Mucosa of descending colon (tissue), 3 donors: ENCODE results near the gene KAZN. TPM values are rescaled to one million over a fixed set of nuclear protein-coding genes. Genes with fewer than 3 reads are reported as not detected.
A peak's percentile ranks its signal among the peaks of the same experiment; 100 is the strongest.

Experiments
- ATAC-seq: fragments of 200-7000 bp; cut with Tn5 transposase; one replicate; pipeline ENCODE4 v1.9.1; 2020; ENCODE audit warnings: mild to moderate bottlenecking, moderate library complexity
- DNase-seq, 3 donors: peaks; one replicate each; pipeline ENCODE4 v3.0.0-alpha.2; 2020
- H3K36me3 ChIP-seq: fragments of 200-600 bp; one replicate; pipeline ENCODE4 v1.8.0; 2021; ENCODE audit warnings: low read depth, mild to moderate bottlenecking
- H3K4me1 ChIP-seq: fragments of 200-600 bp; one replicate; pipeline ENCODE4 v1.8.0; 2021; ENCODE audit warnings: low read depth, mild to moderate bottlenecking
- H3K4me3 ChIP-seq: fragments of 200-600 bp; one replicate; pipeline ENCODE4 v1.8.0; 2021; ENCODE audit warnings: mild to moderate bottlenecking
- H3K9me3 ChIP-seq: fragments of 200-600 bp; one replicate; pipeline ENCODE4 v1.8.0; 2021; ENCODE audit warnings: mild to moderate bottlenecking
- intact Hi-C, 2 donors: fragments of 100-400 bp; cut with DNase I in 1 of 2; cut with micrococcal nuclease in 1 of 2; formaldehyde crosslinking; loops; one replicate each; pipeline versions ENCODE4 v1.11.0 to v1.11.1; 2022; cut with DNase I, micrococcal nuclease
- total RNA-seq, 3 donors: library from RNA; stranded (reverse); fragmentation: NEBNext Ultra II Directional in 2 of 3; extraction: Animal tissue kit (Norgen Biotek cat#: 25700) in 2 of 3; gene quantifications; one replicate each; pipeline versions ENCODE4 v1.2.1 to v1.2.4, GENCODE V29; 2021 to 2023
- TF ChIP-seq, protein P1 (sequence below): fragments of 200-600 bp; IDR thresholded peaks from one replicate; pipeline ENCODE4 v1.8.0; 2022; ENCODE audit warnings: antibody characterized with exemption, mild to moderate bottlenecking
- donor health status: DM: no; HTN: no; CAD: no; lungs with moderate emphysema.
- donor health status: DM: no; HTN: no; CAD: no.
- donor health status: DM: no; HTN: yes; CAD: no.

KAZN gene
- total RNA-seq, 3 donors from 2014 or later, result 9.7 to 21.9 (median 15.8) TPM

DNA sequence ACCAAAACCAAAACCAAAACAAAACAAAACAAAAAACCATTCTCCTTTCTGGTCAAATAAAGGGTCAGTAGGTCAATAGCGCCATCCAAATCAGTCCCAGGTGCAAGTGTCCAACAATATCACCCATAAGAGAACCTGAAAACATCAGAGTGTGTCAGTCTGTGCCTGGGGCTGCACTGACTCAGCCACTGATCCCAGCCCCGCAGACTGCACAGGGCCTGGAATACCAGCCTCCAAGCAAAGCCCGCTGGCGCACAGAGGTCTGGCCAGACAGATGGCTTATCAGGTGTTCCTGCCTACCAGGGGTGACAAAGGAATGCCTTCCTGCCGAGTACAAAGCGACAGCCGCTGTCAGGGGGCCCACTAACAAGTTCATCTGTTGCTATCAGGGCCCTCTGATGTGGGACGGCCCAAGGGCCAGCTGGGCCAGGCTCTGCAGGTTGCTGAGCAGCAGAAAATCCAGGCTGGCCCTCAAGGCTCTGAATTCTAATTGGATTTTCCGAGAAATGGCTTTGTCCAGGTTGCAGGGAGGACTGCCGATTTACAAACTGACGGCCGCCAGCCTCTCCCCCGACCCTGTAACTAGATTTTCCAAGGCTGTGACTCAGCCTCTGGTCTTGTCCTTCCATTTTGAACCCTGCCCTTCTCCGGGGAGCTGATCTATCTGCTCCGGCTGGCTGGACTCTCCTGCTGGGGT is 541.3 kb downstream of the KAZN start:
- TF ChIP-seq, protein P1, sequence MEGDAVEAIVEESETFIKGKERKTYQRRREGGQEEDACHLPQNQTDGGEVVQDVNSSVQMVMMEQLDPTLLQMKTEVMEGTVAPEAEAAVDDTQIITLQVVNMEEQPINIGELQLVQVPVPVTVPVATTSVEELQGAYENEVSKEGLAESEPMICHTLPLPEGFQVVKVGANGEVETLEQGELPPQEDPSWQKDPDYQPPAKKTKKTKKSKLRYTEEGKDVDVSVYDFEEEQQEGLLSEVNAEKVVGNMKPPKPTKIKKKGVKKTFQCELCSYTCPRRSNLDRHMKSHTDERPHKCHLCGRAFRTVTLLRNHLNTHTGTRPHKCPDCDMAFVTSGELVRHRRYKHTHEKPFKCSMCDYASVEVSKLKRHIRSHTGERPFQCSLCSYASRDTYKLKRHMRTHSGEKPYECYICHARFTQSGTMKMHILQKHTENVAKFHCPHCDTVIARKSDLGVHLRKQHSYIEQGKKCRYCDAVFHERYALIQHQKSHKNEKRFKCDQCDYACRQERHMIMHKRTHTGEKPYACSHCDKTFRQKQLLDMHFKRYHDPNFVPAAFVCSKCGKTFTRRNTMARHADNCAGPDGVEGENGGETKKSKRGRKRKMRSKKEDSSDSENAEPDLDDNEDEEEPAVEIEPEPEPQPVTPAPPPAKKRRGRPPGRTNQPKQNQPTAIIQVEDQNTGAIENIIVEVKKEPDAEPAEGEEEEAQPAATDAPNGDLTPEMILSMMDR, result no peak

GRCh38 chr1:15141935-15142539 is 543.6 kb downstream of the KAZN start:
- TF ChIP-seq, protein P1, result no peak
- Histone ChIP-seq H3K4me1 (no peaks in the 10 kb centered on the region), H3K4me3 (no peak overlapping the region), H3K9me3 (no peaks in the 10 kb centered on the region), H3K36me3 (no peaks in the 10 kb centered on the region)
- ATAC-seq, result peak; percentile 16
- no peak for DNase-seq
- intact Hi-C loops, result no loop called here

More for the DNA sequence above, 541.3 kb downstream of the KAZN start:
- intact Hi-C loops, result loop anchor here in 1 of 2 donors (10.0 kb wide), 1 partner anchor 145 kb away; no protein-coding TSS in a partner anchor
- ATAC-seq (no peak), DNase-seq (no peak)
- Histone ChIP-seq H3K36me3 (no peaks in the 10 kb centered on the region), H3K4me1 (no peaks in the 10 kb centered on the region), H3K9me3 (no peaks in the 10 kb centered on the region), H3K4me3 (no peak overlapping the region)

GRCh38 chr1:15145327-15145726 is 546.8 kb downstream of the KAZN start:
- intact Hi-C loops, result no loop called here
- ATAC-seq (no peak), DNase-seq (no peak)
- TF ChIP-seq, protein P1, result no peak
- no peak overlapping the region for H3K4me3 ChIP-seq
- H3K36me3 ChIP-seq, result no peaks in the 10 kb centered on the region
- H3K9me3 ChIP-seq, result no peaks in the 10 kb centered on the region
- H3K4me1 ChIP-seq, result no peaks in the 10 kb centered on the region

DNA sequence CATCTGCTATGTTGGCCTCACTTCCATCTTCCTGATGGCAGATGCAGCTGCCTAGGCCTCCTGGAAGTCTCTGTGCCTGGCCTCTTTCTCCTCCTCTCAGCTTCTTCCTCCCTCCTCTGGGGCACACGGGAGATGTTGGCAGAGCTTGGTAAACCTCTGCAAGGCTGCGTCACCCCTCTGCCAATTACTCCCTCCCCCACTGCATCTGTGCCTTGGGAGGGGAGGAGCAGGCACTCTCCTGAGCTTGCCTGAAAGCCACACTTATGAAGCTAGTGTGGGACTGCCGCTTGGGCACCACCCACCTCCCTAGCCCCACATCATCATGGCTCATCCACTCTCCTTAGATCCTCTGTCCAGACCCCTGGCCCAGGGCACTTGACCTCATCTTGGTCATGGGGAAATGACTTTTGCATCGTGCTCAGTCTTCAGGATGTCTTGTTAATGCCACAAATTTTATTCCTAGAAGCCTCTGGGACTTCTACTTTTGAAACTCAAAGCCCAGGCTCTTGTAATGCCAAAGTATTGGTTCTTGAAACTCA is 547.7 kb downstream of the KAZN start:
- DNase-seq (no peak), ATAC-seq (no peak)
- Histone ChIP-seq H3K9me3 (no peaks in the 10 kb centered on the region), H3K4me1 (no peaks in the 10 kb centered on the region), H3K4me3 (no peak overlapping the region), H3K36me3 (no peaks in the 10 kb centered on the region)
- TF ChIP-seq, protein P1, result no peak
- intact Hi-C loops, result no loop called here

GRCh38 chr1:15146971-15147376 is 548.5 kb downstream of the KAZN start:
- Histone ChIP-seq H3K9me3 (no peaks in the 10 kb centered on the region), H3K4me1 (peaks cover 4% of the 10 kb centered on the region), H3K36me3 (no peaks in the 10 kb centered on the region), H3K4me3 (no peak overlapping the region)
- ATAC-seq (peak; percentile 21), DNase-seq (no peak)
- TF ChIP-seq, protein P1, result no peak
- intact Hi-C loops, result no loop called here
